Activated naive CD4-positive, alpha-beta T cell (primary cell): Measurements from ENCODE around the gene CNKSR1.
"Not testable (repeated sequence)": the region's sequence is repeated elsewhere in the genome, so short reads cannot be mapped to it uniquely, and the experiment has no call there.

Experiments used
- DNase-seq, 4 experiments: peaks; one replicate each; lab custom pipeline; 2025; lab: John Stamatoyannopoulos, UW

CNKSR1 gene

GRCh38 chr1:26225033-26225831 lies 47.9 kb downstream of the CNKSR1 start:
- peak in 2 of 4 experiments; percentile 12 to 13 for DNase-seq

- DNase-seq = not testable (repeated sequence)
These were observed 53.4 kb downstream of the CNKSR1 start for GRCh38 chr1:26230682-26231081.

- peak; percentile 89 to 98 (median 96) for DNase-seq
These were observed 56.8 kb downstream of the CNKSR1 start, which contains the start of gene CEP85 for GRCh38 chr1:26233903-26234643. Gene CEP85 (plus strand): TSS chr1:26234200. CDS start chr1:26239784, 5,584 bp downstream.

- DNase-seq = no peak
These were observed 57.5 kb downstream of the CNKSR1 start for GRCh38 chr1:26234644-26235370.

- no peak for DNase-seq
These were observed 60.1 kb downstream of the CNKSR1 start for GRCh38 chr1:26237230-26237966.
